HepG2 (cell line): ENCODE results near the gene METAP1D. TPM values are rescaled to one million over a fixed set of nuclear protein-coding genes. Genes with fewer than 3 reads are reported as not detected.
A peak's percentile ranks its signal among the peaks of the same experiment; 100 is the strongest.

ENCODE experiments used
- ATAC-seq: fragments of 200-7000 bp; cut with Tn5 transposase; 3 replicates; pipeline ENCODE4 v1.9.1; 2020; ENCODE audit warnings: mild to moderate bottlenecking, moderate library complexity
- BruUV-seq: library from RNA; stranded (reverse); fragments of 400-500 nt; replicated peaks from 2 replicates; lab custom pipeline; 2021; lab: Mats Ljungman, UMichigan
- CTCF ChIA-PET: fragments of 300-600 bp; formaldehyde crosslinking; extraction: SDS; loops from one replicate; lab custom pipeline; 2021; ENCODE audit warnings: low total read pairs, inconsistent platforms, low intra/inter-chr PET ratio; lab: Yijun Ruan, JAX
- POLR2A ChIA-PET: fragments of 350-600 bp; sonication (Branson Sonifier 250); formaldehyde crosslinking; loops from one replicate; lab custom pipeline; 2020; ENCODE audit warnings: antibody characterized with exemption, inconsistent platforms; lab: Yijun Ruan, JAX
- DNase-seq: peaks from one replicate; pipeline ENCODE4 v3.0.0-alpha.2; 2015; ENCODE audit warnings: low spot score
- FAIRE-seq: peaks from 3 replicates; lab custom pipeline; 2011; peaks lifted over from hg19 to GRCh38; lab: Jason Lieb, UNC
- H2AFZ ChIP-seq: one replicate; pipeline ENCODE4 v1.6.1; 2011; ENCODE audit warnings: low read length, inconsistent platforms
- H3K27ac ChIP-seq: fragments of 300-600 bp; 3 replicates; pipeline ENCODE4 v1.8.0; 2011; ENCODE audit warnings: mixed run types, mild to moderate bottlenecking, mixed read lengths, low read length, inconsistent platforms; ENCODE audit not compliant: insufficient read depth; ENCODE audit errors: extremely low read length
- H3K27me3 ChIP-seq, 2 experiments: fragments of 200-600 bp in 1 of 2; 2 replicates in 1 of 2; 3 replicates in 1 of 2; pipeline versions ENCODE4 v1.6.0 to v1.8.0; 2011; ENCODE audit warnings: low read length in 2 of 2, mild to moderate bottlenecking in 2 of 2, moderate library complexity in 2 of 2, inconsistent platforms in 1 of 2; ENCODE audit not compliant: insufficient read depth in 2 of 2, control insufficient read depth in 1 of 2
- H3K36me3 ChIP-seq, 2 experiments: fragments of 200-600 bp in 1 of 2; replicated peaks in 1 of 2; 2 replicates in 1 of 2; 3 replicates in 1 of 2; pipeline versions ENCODE4 v1.5.1 to v1.8.0; 2011; ENCODE audit warnings: low read length in 2 of 2, inconsistent platforms in 1 of 2; ENCODE audit not compliant: insufficient read depth in 2 of 2, control insufficient read depth in 1 of 2
- H3K4me1 ChIP-seq: 2 replicates; pipeline ENCODE4 v1.5.1; 2012; ENCODE audit warnings: low read length, inconsistent platforms; ENCODE audit not compliant: insufficient read depth
- H3K4me2 ChIP-seq: 2 replicates; pipeline ENCODE4 v1.6.0; 2011; ENCODE audit warnings: low read depth, low read length, inconsistent platforms
- H3K4me3 ChIP-seq, 3 experiments: fragments of 200-600 bp in 1 of 3; sonication (generic), shearing (Covaris generic) in 1 of 3; replicated peaks in 1 of 3; 2 replicates each; pipeline ENCODE4 v1.5.1; 2011 to 2016; ENCODE audit warnings: low read length in 3 of 3, inconsistent platforms in 2 of 3, low read depth in 2 of 3, mild to moderate bottlenecking in 2 of 3, control low read depth in 1 of 3, mixed read lengths in 1 of 3; ENCODE audit not compliant: insufficient read depth in 1 of 3
- H3K79me2 ChIP-seq: one replicate; pipeline ENCODE4 v1.6.1; 2011; ENCODE audit warnings: low read length, inconsistent platforms; ENCODE audit not compliant: insufficient read depth
- H3K9ac ChIP-seq: 2 replicates; pipeline ENCODE4 v1.6.0; 2011; ENCODE audit warnings: mild to moderate bottlenecking, low read depth, low read length, inconsistent platforms; ENCODE audit not compliant: insufficient read depth
- H3K9me3 ChIP-seq: 2 replicates; pipeline ENCODE4 v1.5.1; 2012; ENCODE audit warnings: mild to moderate bottlenecking, low read length
- H4K20me1 ChIP-seq: 2 replicates; pipeline ENCODE4 v1.6.0; 2011; ENCODE audit warnings: inconsistent platforms, mild to moderate bottlenecking, low read length, moderate library complexity; ENCODE audit not compliant: insufficient read depth
- ARHGAP35 ChIP-seq: sonication (generic); formaldehyde crosslinking; IDR thresholded peaks from 2 replicates; pipeline ENCODE4 v1.9.0; 2022; ENCODE audit warnings: mild to moderate bottlenecking, inconsistent platforms, moderate library complexity, missing genetic modification reagents, borderline replicate concordance
- CENPT ChIP-seq: sonication (generic); formaldehyde crosslinking; IDR thresholded peaks from 2 replicates; pipeline ENCODE4 v1.8.0; 2022; ENCODE audit warnings: low read depth, mild to moderate bottlenecking, moderate library complexity, missing genetic modification reagents
- CENPX ChIP-seq: sonication (generic); formaldehyde crosslinking; IDR thresholded peaks from 2 replicates; pipeline ENCODE4 v1.9.0; 2021; ENCODE audit warnings: mild to moderate bottlenecking, missing genetic modification reagents, moderate library complexity
- ESRRA ChIP-seq: sonication (generic); formaldehyde crosslinking; IDR thresholded peaks from 2 replicates; pipeline ENCODE4 v1.5.1; 2020; ENCODE audit warnings: mild to moderate bottlenecking, low read depth, missing genetic modification reagents
- HNF4A ChIP-seq: sonication (generic); formaldehyde crosslinking; IDR thresholded peaks from 2 replicates; pipeline ENCODE4 v1.4.0; 2020; ENCODE audit warnings: missing genetic modification reagents
- HOXA3 ChIP-seq: sonication (generic); formaldehyde crosslinking; IDR thresholded peaks from 2 replicates; pipeline ENCODE4 v1.5.0; 2020; ENCODE audit warnings: missing genetic modification reagents
- MATR3 ChIP-seq: sonication (generic); formaldehyde crosslinking; IDR thresholded peaks from 2 replicates; pipeline ENCODE4 v1.4.0; 2020; ENCODE audit warnings: missing genetic modification reagents
- MEIS1 ChIP-seq: sonication (generic); formaldehyde crosslinking; IDR thresholded peaks from 2 replicates; pipeline ENCODE4 v1.9.0; 2021; ENCODE audit warnings: mild to moderate bottlenecking, missing genetic modification reagents, moderate library complexity, borderline replicate concordance
- MLLT10 ChIP-seq: sonication (generic); formaldehyde crosslinking; IDR thresholded peaks from 2 replicates; pipeline ENCODE4 v1.4.0; 2020; ENCODE audit warnings: missing genetic modification reagents
- RARA ChIP-seq: IDR thresholded peaks from 2 replicates; pipeline ENCODE4 v1.6.1; 2016; ENCODE audit warnings: missing genetic modification reagents, missing compliant biosample characterization
- REL ChIP-seq: sonication (generic); formaldehyde crosslinking; conservative IDR thresholded peaks from 2 replicates; pipeline ENCODE4 v1.8.0; 2022; ENCODE audit warnings: mild to moderate bottlenecking, missing genetic modification reagents, moderate library complexity
- SOX5 ChIP-seq: IDR thresholded peaks from 2 replicates; pipeline ENCODE4 v1.6.1; 2016; ENCODE audit warnings: borderline replicate concordance
- TCF7 ChIP-seq: sonication (generic); IDR thresholded peaks from 2 replicates; pipeline ENCODE4 v1.6.1; 2016; ENCODE audit warnings: antibody characterized with exemption, low read depth
- ZMYM2 ChIP-seq: sonication (generic); formaldehyde crosslinking; IDR thresholded peaks from 2 replicates; pipeline ENCODE4 v1.8.0; 2022; ENCODE audit warnings: mild to moderate bottlenecking, missing genetic modification reagents
- ZMYM4 ChIP-seq: sonication (generic); formaldehyde crosslinking; IDR thresholded peaks from 2 replicates; pipeline ENCODE4 v1.8.1; 2023; ENCODE audit warnings: mild to moderate bottlenecking, missing genetic modification reagents
- ZNF615 ChIP-seq: sonication (generic); formaldehyde crosslinking; IDR thresholded peaks from 2 replicates; pipeline ENCODE4 v1.5.0; 2020; ENCODE audit warnings: mild to moderate bottlenecking, missing genetic modification reagents, borderline replicate concordance
- WGBS: methylation state at CpG from one replicate; pipeline ENCODE4 v1.1.6; 2017; ENCODE audit warnings: low lambda C conversion rate; 5-methylcytosine and 5-hydroxymethylcytosine counted together
- in situ Hi-C: cut with HindIII; loops from 2 replicates; pipeline ENCODE4 v1.10.0; 2017; ENCODE audit warnings: low pct_unique_long_range_greater_than_20kb; ENCODE audit not compliant: extremely low pct_ligation_motif_present
- intact Hi-C: fragments of 100-400 bp; cut with micrococcal nuclease; formaldehyde crosslinking; loops from one replicate; pipeline ENCODE4 v1.10.0; 2022; ENCODE audit not compliant: unreplicated experiment
- polyA plus RNA-seq, 8 experiments: library from polyadenylated mRNA; depleted of rRNA in 3 of 8; stranded (reverse) in 7 of 8; unstranded in 1 of 8; fragments of >200 nt; fragmentation: Illumina TruSeq in 4 of 8; extraction: Trizol in 4 of 8; gene quantifications; 2 replicates each; pipeline versions ENCODE4 v1.2.1 to v1.2.3, GENCODE V29; 2011 to 2016; ENCODE audit warnings: low read depth in 4 of 8, missing spikeins in 1 of 8, mixed read lengths in 1 of 8; ENCODE audit not compliant: insufficient read depth in 1 of 8
- total RNA-seq, 5 experiments: library from RNA; depleted of rRNA; stranded (reverse); fragments of >200 nt; fragmentation: Illumina TruSeq; extraction: Trizol; gene quantifications; 2 replicates each; pipeline ENCODE4 v1.2.3, GENCODE V29; 2016; ENCODE audit warnings: low read depth in 1 of 5
- TF ChIP-seq, protein P1 (sequence below): IDR thresholded peaks from 2 replicates; pipeline ENCODE4 v1.6.1; 2018; ENCODE audit warnings: missing genetic modification reagents, mild to moderate bottlenecking, missing compliant biosample characterization
- TF ChIP-seq, protein P2 (sequence below): sonication (generic); formaldehyde crosslinking; IDR thresholded peaks from 2 replicates; pipeline ENCODE4 v1.8.0; 2022; ENCODE audit warnings: missing genetic modification reagents, mild to moderate bottlenecking, borderline replicate concordance

The METAP1D gene
- total and polyA plus RNA-seq, 2 of the 13 experiments (the other 11 are each of a cell fraction or from before 2014, with no cell fraction given) = 14.7 to 21.6 TPM

DNA sequence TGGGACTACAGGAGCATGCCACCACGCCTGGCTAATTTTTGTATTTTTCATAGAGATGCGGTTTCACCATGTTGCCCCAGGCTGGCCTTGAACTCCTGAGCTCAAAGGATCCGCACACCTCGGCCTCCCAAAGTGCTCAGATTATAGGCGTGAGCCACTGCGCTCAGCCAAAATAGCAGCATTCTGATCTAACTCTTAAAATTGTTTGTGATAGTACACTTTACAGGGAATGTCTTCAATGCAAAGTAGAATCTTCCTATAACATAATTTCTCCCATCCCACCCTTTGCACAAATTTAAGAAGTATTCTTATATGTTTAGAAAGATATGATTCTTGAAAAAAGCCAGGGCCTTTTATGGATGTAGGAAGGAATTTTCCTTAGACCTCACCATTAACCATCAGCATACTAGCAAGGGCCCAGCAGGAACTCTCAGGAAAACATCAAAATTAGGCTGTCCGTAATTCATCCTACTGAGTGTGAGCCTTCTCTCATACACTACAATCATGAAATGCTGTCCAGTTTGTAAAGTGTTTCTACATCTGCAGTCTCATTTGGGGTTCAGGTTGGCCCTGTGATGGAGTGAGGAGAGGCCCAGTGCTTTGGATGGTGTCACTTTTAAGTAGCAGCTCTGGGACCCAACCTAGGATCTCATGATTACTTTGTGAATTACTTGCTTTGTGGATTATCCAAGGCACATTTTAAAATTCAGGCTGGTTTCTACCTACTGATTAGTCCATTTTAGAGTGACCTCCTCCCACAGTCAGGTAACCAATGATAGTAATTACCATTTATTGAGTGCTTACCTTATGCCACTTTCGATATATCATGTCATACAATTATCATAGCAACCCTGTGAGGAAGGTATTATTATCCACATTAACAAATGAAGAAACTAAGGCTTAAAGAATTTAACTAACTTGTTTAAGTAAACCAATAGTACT is 48.1 kb downstream of the METAP1D start:
- Histone ChIP-seq H3K4me2 (no peak overlapping the region), H3K4me1 (peaks cover 52% of the 10 kb centered on the region), H3K27ac (no peak overlapping the region), H3K4me3 (no peak overlapping the region), H3K27me3 (no peaks in the 10 kb centered on the region), H3K9ac (no peak overlapping the region), H3K9me3 (no peaks in the 10 kb centered on the region), H3K79me2 (no peaks in the 10 kb centered on the region), H2AFZ (no peak overlapping the region), H3K36me3 (no peaks in the 10 kb centered on the region), H4K20me1 (no peaks in the 10 kb centered on the region)
- CTCF ChIA-PET = no interaction called here
- intact Hi-C loops = no loop called here
- in situ Hi-C loops = no loop called here
- no TSS peak for BruUV-seq
- ATAC-seq (no peak), FAIRE-seq (no peak), DNase-seq (peak; percentile 34)
- whole genome bisulfite sequencing = 54% methylated on average over 8 of the region's 8 CpGs
- POLR2A ChIA-PET = no interaction called here
- TF ChIP-seq HOXA3 (CRISPR knock-in tag) (no peak), MEIS1 (CRISPR knock-in tag) (no peak), ESRRA (CRISPR knock-in tag) (no peak), MLLT10 (CRISPR knock-in tag) (no peak), CENPX (CRISPR knock-in tag) (no peak), CENPT (no peak), ZMYM4 (peak; percentile 39; the same call in 1 of the 2 replicates), SOX5 (CRISPR knock-in tag) (no peak), HNF4A (CRISPR knock-in tag) (peak; percentile 57; the same call in 1 of the 2 replicates), TCF7 (peak; percentile 47; the same call in 1 of the 2 replicates), ZMYM2 (CRISPR knock-in tag) (0 out of 2 replicates have a peak, but pooled peaks have one; percentile 29), REL (CRISPR knock-in tag) (no peak), ZNF615 (CRISPR knock-in tag) (no peak), MATR3 (CRISPR knock-in tag) (no peak), RARA (CRISPR knock-in tag) (0 out of 2 replicates have a peak, but pooled peaks have one; percentile 20), ARHGAP35 (CRISPR knock-in tag) (no peak)
- TF ChIP-seq, protein P1, sequence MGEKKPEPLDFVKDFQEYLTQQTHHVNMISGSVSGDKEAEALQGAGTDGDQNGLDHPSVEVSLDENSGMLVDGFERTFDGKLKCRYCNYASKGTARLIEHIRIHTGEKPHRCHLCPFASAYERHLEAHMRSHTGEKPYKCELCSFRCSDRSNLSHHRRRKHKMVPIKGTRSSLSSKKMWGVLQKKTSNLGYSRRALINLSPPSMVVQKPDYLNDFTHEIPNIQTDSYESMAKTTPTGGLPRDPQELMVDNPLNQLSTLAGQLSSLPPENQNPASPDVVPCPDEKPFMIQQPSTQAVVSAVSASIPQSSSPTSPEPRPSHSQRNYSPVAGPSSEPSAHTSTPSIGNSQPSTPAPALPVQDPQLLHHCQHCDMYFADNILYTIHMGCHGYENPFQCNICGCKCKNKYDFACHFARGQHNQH (CRISPR knock-in tag) = no peak
- TF ChIP-seq, protein P2, sequence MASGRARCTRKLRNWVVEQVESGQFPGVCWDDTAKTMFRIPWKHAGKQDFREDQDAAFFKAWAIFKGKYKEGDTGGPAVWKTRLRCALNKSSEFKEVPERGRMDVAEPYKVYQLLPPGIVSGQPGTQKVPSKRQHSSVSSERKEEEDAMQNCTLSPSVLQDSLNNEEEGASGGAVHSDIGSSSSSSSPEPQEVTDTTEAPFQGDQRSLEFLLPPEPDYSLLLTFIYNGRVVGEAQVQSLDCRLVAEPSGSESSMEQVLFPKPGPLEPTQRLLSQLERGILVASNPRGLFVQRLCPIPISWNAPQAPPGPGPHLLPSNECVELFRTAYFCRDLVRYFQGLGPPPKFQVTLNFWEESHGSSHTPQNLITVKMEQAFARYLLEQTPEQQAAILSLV = no peak
